ENCODE results near the gene SLC26A4. TPM values are rescaled to one million over a fixed set of nuclear protein-coding genes. Genes with fewer than 3 reads are reported as not detected.

Gene SLC26A4
- total RNA-seq, 1 donor from 2014 or later: 1.0 TPM

DNA sequence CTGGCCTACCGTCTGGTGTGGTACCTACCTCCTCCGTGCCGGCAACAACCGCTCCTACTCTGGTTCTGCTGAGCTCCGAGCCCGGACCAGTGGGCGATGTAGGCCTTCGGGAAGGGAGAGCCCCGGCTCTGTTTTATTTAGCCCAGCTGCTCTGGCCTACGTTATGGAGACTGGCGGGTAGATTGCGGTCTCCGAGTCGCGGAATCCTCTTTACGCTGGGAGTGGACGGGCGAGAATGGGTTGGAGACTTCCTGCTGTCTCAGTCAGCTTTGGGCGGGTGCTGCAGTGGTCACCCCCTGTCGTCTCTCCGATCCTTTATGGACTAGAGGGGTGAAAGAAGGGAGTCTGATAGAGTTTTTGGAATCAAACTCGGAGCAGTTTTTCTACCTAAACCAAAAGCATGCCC lies 83.7 kb downstream of the SLC26A4 start:
- ATAC-seq (peak; percentile 60 to 64), DNase-seq (no peak)
- no peaks in the 10 kb centered on the region for H3K27me3 ChIP-seq (ENCODE audit: low read depth)
- H3K9me3 ChIP-seq: no peaks in the 10 kb centered on the region
- intact Hi-C loops (cut with DNase I): loop anchor here (10.0 kb wide), 1 partner anchor 130 kb away; no protein-coding TSS in a partner anchor
- peak overlapping the region; percentile 87 for H3K4me3 ChIP-seq
- no peak for TF ChIP-seq CTCF (IDR thresholded peaks at IDR 0.05)
- peaks cover 41% of the 10 kb centered on the region for H3K4me1 ChIP-seq
- peaks cover 7% of the 10 kb centered on the region for H3K36me3 ChIP-seq
- H3K27ac ChIP-seq: peak overlapping the region; percentile 96

DNA sequence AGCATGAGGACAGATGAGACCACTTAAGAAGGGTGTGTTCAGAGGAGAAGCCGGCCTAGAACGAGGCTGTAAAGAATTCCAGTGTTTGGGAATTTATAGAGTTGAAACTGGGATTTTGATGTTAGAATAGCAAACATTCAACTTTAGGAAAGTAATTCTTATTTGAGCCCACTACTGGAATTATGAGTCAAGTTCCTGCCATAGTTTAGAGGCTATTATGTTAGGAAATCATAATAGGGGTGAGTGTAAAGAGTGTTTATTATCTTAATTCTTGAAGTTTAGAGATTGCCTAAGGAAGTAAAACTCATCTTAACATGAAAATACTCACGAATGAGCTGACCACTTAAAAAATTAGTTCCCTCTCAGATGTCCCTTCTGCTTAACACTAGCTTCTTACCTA lies 85.4 kb downstream of the SLC26A4 start:
- Histone ChIP-seq H3K36me3 (peaks cover 24% of the 10 kb centered on the region), H3K9me3 (no peaks in the 10 kb centered on the region), H3K4me3 (no peak overlapping the region), H3K27ac (no peak overlapping the region), H3K4me1 (peaks cover 41% of the 10 kb centered on the region), H3K27me3 (ENCODE audit: low read depth) (no peaks in the 10 kb centered on the region)
- TF ChIP-seq CTCF (IDR thresholded peaks at IDR 0.05): no peak
- intact Hi-C loops (cut with DNase I): loop anchor here (10.0 kb wide), 1 partner anchor 129 kb away; no protein-coding TSS in a partner anchor
- DNase-seq (no peak), ATAC-seq (no peak)

- Histone ChIP-seq H3K27me3 (ENCODE audit: low read depth) (no peaks in the 10 kb centered on the region), H3K36me3 (peaks cover 74% of the 10 kb centered on the region), H3K4me3 (no peak overlapping the region), H3K4me1 (peaks cover 16% of the 10 kb centered on the region), H3K9me3 (no peaks in the 10 kb centered on the region), H3K27ac (no peak overlapping the region)
- intact Hi-C loops (cut with DNase I): no loop called here
- TF ChIP-seq CTCF (IDR thresholded peaks at IDR 0.05): no peak
- no peak for DNase-seq
- ATAC-seq: no peak
Observed at GRCh38 chr7:107751113-107751512, 90.5 kb downstream of the SLC26A4 start.

DNA sequence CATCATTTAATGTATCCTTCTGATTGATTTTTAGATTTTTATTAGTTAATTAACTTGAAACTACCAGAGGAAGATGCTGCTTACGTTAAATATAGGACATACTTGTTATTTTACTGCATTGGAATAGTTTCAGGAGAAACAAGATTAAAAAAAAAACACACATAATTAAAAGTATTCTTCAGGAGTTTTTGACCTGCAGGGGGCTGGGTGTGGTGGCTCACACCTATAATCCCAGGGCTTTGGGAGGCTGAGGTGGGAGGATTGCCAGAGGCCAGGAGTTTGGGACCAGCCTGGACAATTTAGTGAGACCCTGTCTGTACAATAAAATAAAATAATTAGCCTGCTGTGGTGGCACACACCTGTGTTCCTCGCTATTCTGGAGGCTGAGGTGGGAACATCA lies 94.0 kb downstream of the SLC26A4 start:
- Histone ChIP-seq H3K9me3 (no peaks in the 10 kb centered on the region), H3K4me1 (no peaks in the 10 kb centered on the region), H3K27ac (no peak overlapping the region), H3K27me3 (ENCODE audit: low read depth) (no peaks in the 10 kb centered on the region), H3K36me3 (peaks cover 99% of the 10 kb centered on the region), H3K4me3 (no peak overlapping the region)
- ATAC-seq: no peak
- TF ChIP-seq CTCF (IDR thresholded peaks at IDR 0.05): no peak
- intact Hi-C loops (cut with DNase I): no loop called here
- no peak for DNase-seq

- no peak for TF ChIP-seq CTCF (IDR thresholded peaks at IDR 0.05)
- H3K4me3 ChIP-seq: no peak overlapping the region
- peaks cover 83% of the 10 kb centered on the region for H3K36me3 ChIP-seq
- no peak for DNase-seq
- H3K4me1 ChIP-seq: no peaks in the 10 kb centered on the region
- intact Hi-C loops (cut with DNase I): no loop called here
- H3K9me3 ChIP-seq: no peaks in the 10 kb centered on the region
- no peak for ATAC-seq
- no peak overlapping the region for H3K27ac ChIP-seq
- no peaks in the 10 kb centered on the region for H3K27me3 ChIP-seq (ENCODE audit: low read depth)
Observed at GRCh38 chr7:107758667-107759066, 98.0 kb downstream of the SLC26A4 start.

DNA sequence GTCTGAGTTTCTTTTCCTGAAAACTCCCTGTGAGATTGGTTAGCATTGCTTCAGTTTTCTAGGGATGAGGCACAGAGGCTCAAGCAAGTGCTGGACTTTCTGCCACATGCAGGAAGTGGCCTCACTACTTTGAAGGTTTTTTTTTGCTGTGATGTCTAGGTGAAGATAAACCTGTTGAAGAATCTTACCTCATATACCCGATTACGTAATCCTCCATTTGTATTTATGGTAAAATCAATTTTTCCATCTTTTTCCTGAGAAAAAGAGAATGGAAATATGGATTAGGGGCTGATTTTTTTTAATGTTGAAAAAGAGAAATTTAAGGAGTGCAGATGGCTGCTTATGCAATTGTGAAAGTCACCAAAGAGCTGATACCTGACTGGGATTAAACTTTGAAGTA lies 106.8 kb downstream of the SLC26A4 start:
- intact Hi-C loops (cut with DNase I): no loop called here
- no peaks in the 10 kb centered on the region for H3K4me1 ChIP-seq

More for the DNA sequence above, 106.8 kb downstream of the SLC26A4 start:
- H3K4me3 ChIP-seq: no peak overlapping the region
- no peak for ATAC-seq
- no peaks in the 10 kb centered on the region for H3K27me3 ChIP-seq (ENCODE audit: low read depth)
- TF ChIP-seq CTCF (IDR thresholded peaks at IDR 0.05): no peak
- H3K27ac ChIP-seq: no peak overlapping the region
- DNase-seq: no peak
- H3K9me3 ChIP-seq: no peaks in the 10 kb centered on the region
- H3K36me3 ChIP-seq: no peaks in the 10 kb centered on the region

Data from lower lobe of right lung (tissue), 2 donors.